Spleen (tissue), 11 donors: ENCODE measurements around the gene CALY. TPM values are rescaled to one million over a fixed set of nuclear protein-coding genes. Genes with fewer than 3 reads are reported as not detected.
A peak's percentile ranks its signal among the peaks of the same experiment; 100 is the strongest.

Experiments
- DNase-seq: peaks from one replicate; pipeline ENCODE4 v3.0.0-alpha.2; 2020
- H3K27ac ChIP-seq, 8 donors: fragments of 200-600 bp; sonication (generic) in 7 of 8; 1 replicate in 4 of 8; 2 replicates in 4 of 8; pipeline versions ENCODE4 v1.5.0 to v1.8.0; 2016 to 2021; ENCODE audit warnings: inconsistent platforms in 4 of 8, mild to moderate bottlenecking in 4 of 8, moderate library complexity in 1 of 8
- H3K27me3 ChIP-seq, 7 donors: fragments of 200-600 bp; sonication (generic) in 6 of 7; replicated peaks in 1 of 7; 1 replicate in 4 of 7; 2 replicates in 3 of 7; pipeline versions ENCODE4 v1.5.0 to v1.8.0; 2016 to 2021; ENCODE audit warnings: inconsistent platforms in 3 of 7, mild to moderate bottlenecking in 1 of 7
- H3K36me3 ChIP-seq, 6 donors: fragments of 200-600 bp; sonication (generic) in 5 of 6; 1 replicate in 4 of 6; 2 replicates in 2 of 6; pipeline versions ENCODE4 v1.5.0 to v1.8.0; 2016 to 2021; ENCODE audit warnings: inconsistent platforms in 2 of 6
- H3K4me1 ChIP-seq, 6 donors: fragments of 200-600 bp; sonication (generic) in 5 of 6; 1 replicate in 3 of 6; 2 replicates in 3 of 6; pipeline versions ENCODE4 v1.5.0 to v1.8.0; 2016 to 2021; ENCODE audit warnings: inconsistent platforms in 3 of 6
- H3K4me3 ChIP-seq, 8 donors: fragments of 200-600 bp; sonication (generic) in 7 of 8; 1 replicate in 4 of 8; 2 replicates in 4 of 8; pipeline versions ENCODE4 v1.5.0 to v1.8.0; 2016 to 2021; ENCODE audit warnings: inconsistent platforms in 4 of 8, mild to moderate bottlenecking in 4 of 8, moderate library complexity in 2 of 8
- H3K9me3 ChIP-seq, 8 donors: fragments of 200-600 bp; sonication (generic) in 7 of 8; 1 replicate in 4 of 8; 2 replicates in 4 of 8; pipeline versions ENCODE4 v1.5.0 to v1.8.0; 2016 to 2021; ENCODE audit warnings: inconsistent platforms in 4 of 8
- CTCF ChIP-seq, 11 experiments: fragments of 200-600 bp in 7 of 11; fragments of 450-650 bp in 4 of 11; sonication (generic) in 4 of 11; IDR thresholded peaks in 8 of 11; conservative IDR thresholded peaks in 3 of 11; 1 replicate in 7 of 11; 2 replicates in 4 of 11; pipeline versions ENCODE4 v1.4.0 to v1.8.0; 2016 to 2021; ENCODE audit warnings: antibody characterized with exemption in 11 of 11, inconsistent platforms in 4 of 11, mild to moderate bottlenecking in 1 of 11
- POLR2A ChIP-seq, 3 donors: fragments of 450-650 bp; IDR thresholded peaks; one replicate each; pipeline ENCODE4 v1.5.1; 2017; ENCODE audit warnings: antibody characterized with exemption in 3 of 3, mild to moderate bottlenecking in 1 of 3
- POLR2AphosphoS5 ChIP-seq, 3 donors: sonication (generic); formaldehyde crosslinking; IDR thresholded peaks; one replicate each; pipeline ENCODE4 v1.5.1; 2017; ENCODE audit warnings: antibody characterized with exemption in 3 of 3
- WGBS, 5 donors: extraction: QIAGEN DNeasy Blood & Tissue Kit in 3 of 5; methylation state at CpG; one replicate each; pipeline versions ENCODE4 v1.1.5 to v1.1.7; 2013 to 2018; 5-methylcytosine and 5-hydroxymethylcytosine counted together
- intact Hi-C: fragments of 100-400 bp; cut with DNase I; formaldehyde crosslinking; loops from one replicate; pipeline ENCODE4 v1.15.0; 2023; ENCODE audit warnings: low total_unique reads
- polyA plus RNA-seq, 3 donors: library from polyadenylated mRNA; stranded (reverse); fragments of 200-250 nt; gene quantifications; one replicate each; pipeline ENCODE4 v1.2.1, GENCODE V29; 2013
- total RNA-seq, 7 donors: library from RNA; depleted of rRNA in 3 of 7; stranded (reverse); fragments of >200 nt in 3 of 7; fragmentation: NEBNext Ultra II Directional in 4 of 7; extraction: Animal tissue kit (Norgen Biotek cat#: 25700) in 4 of 7; gene quantifications; one replicate each; pipeline versions ENCODE4 v1.1.0 to v1.2.1, GENCODE V29; 2016 to 2021
- donor health status: healthy with polysubstance abuse.
- donor health status: DM: no; HTN: no; CAD: no; lungs with moderate emphysema.
- donor health status: DM: no; HTN: no; CAD: no.
- donor health status: Bipolar disorder and iron deficiency.
- donor health status: healthy.
- donor health status: DM: no; HTN: no; CAD: no.
- donor health status: DM: yes; HTN: yes; CAD: no.

Gene CALY
- total and polyA plus RNA-seq, 10 donors: 0.04 to 3.4 (median 0.34) TPM; not detected in 1

- TF ChIP-seq CTCF (IDR thresholded peaks at IDR 0.05 in 8 of 11, conservative IDR thresholded peaks at IDR 0.05 in 3 of 11) (peak in 4 of 11 experiments; percentile 39 to 61 (median 47)), POLR2A (IDR thresholded peaks at IDR 0.05) (peak in 1 of 3 donors; percentile 58), POLR2AphosphoS5 (IDR thresholded peaks at IDR 0.05) (peak; percentile 81 to 91 (median 86))
- Histone ChIP-seq H3K9me3 (no peaks in the 10 kb centered on the region), H3K36me3 (peaks cover 0 to 31% (median 24%) of the 10 kb centered on the region in 6 donors), H3K4me1 (peaks cover 11 to 41% (median 30%) of the 10 kb centered on the region in 6 donors), H3K27ac (peak within 1 kb of the TSS; percentile 80 to 96 (median 91)), H3K4me3 (peak within 1 kb of the TSS; percentile 56 to 91 (median 68)), H3K27me3 (peaks cover 0 to 4% (median 0%) of the 10 kb centered on the region in 7 donors)
- DNase-seq: peak; percentile 100
- intact Hi-C loops: no loop called here
- 1 to 2% (median 1%) methylated on average over 34 to 89 of the region's 89 CpGs for WGBS, 5 donors
These were observed 36.7 kb upstream of the CALY start, which contains the start of gene ECHS1 for GRCh38 chr10:133373174-133374090. TSS of gene ECHS1 (minus strand) at chr10:133373354. CDS start at chr10:133373333, 21 bp downstream.

GRCh38 chr10:133372507-133372906 is 35.8 kb upstream of the CALY start:
- no peaks in the 10 kb centered on the region for H3K9me3 ChIP-seq

GRCh38 chr10:133370030-133370786 is 33.5 kb upstream of the CALY start:
- DNase-seq: no peak
- WGBS, 5 donors: 87 to 91% (median 91%) methylated on average over 24 of the region's 24 CpGs
- Histone ChIP-seq H3K4me1 (peaks cover 6 to 28% (median 18%) of the 10 kb centered on the region in 6 donors), H3K27ac (no peak overlapping the region), H3K36me3 (peaks cover 0 to 62% (median 45%) of the 10 kb centered on the region in 6 donors), H3K9me3 (no peaks in the 10 kb centered on the region), H3K27me3 (no peaks in the 10 kb centered on the region), H3K4me3 (no peak overlapping the region)
- no peak for TF ChIP-seq CTCF (IDR thresholded peaks at IDR 0.05 in 8 of 11, conservative IDR thresholded peaks at IDR 0.05 in 3 of 11)
- no peak for TF ChIP-seq POLR2AphosphoS5 (IDR thresholded peaks at IDR 0.05)
- TF ChIP-seq POLR2A (IDR thresholded peaks at IDR 0.05): no peak
- intact Hi-C loops: no loop called here

More at GRCh38 chr10:133372507-133372906, 35.8 kb upstream of the CALY start:
- DNase-seq: peak; percentile 88
- WGBS, 5 donors: 47 to 60% (median 51%) methylated on average over 11 to 20 of the region's 20 CpGs
- H3K4me1 ChIP-seq: peaks cover 6 to 31% (median 21%) of the 10 kb centered on the region in 6 donors
- peaks cover 0 to 40% (median 26%) of the 10 kb centered on the region in 6 donors for H3K36me3 ChIP-seq
- H3K27me3 ChIP-seq: no peaks in the 10 kb centered on the region
- intact Hi-C loops: no loop called here
- no peak for TF ChIP-seq CTCF (IDR thresholded peaks at IDR 0.05 in 8 of 11, conservative IDR thresholded peaks at IDR 0.05 in 3 of 11)
- TF ChIP-seq POLR2AphosphoS5 (IDR thresholded peaks at IDR 0.05): no peak
- no peak for TF ChIP-seq POLR2A (IDR thresholded peaks at IDR 0.05)
- peak overlapping the region in 2 of 8 donors; percentile 14 to 92 for H3K27ac ChIP-seq
- H3K4me3 ChIP-seq: peak overlapping the region in 4 of 8 donors; percentile 69 to 91 (median 76)
